B cell (primary cell): Measurements from ENCODE around the gene NIPA2.

Experiments
- EZH2 ChIP-seq: IDR thresholded peaks from 2 replicates; pipeline ENCODE4 v1.6.1; 2012; ENCODE audit warnings: borderline replicate concordance, low read depth, mild to moderate bottlenecking, moderate library complexity, low read length; ENCODE audit not compliant: insufficient read depth, poor library complexity, severe bottlenecking
- TF ChIP-seq, protein P1 (sequence below): fragments of 200-600 bp; IDR thresholded peaks from one replicate; pipeline ENCODE4 v1.8.0; 2022; ENCODE audit warnings: antibody characterized with exemption, mild to moderate bottlenecking

DNA sequence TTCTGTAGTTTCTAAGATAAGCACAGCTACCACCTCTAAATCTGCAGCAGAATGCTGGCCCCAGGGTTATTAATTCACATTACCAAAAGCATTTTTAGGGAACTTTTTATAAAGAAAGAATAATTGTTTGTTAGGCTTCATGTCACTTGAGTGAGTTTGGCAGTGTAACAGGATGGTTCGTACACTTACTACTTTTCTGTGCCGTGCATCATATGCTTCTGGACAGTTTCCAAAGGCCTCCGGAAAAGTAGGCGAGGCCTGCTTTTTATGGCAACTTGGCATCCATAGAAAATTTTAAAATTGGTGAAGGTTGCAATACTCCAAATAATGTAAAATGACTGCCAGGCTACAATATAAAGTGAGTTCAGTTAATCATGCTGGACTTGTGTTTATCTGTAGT, 30.0 kb downstream of the NIPA2 start:
- no peak for TF ChIP-seq EZH2
- TF ChIP-seq, protein P1, sequence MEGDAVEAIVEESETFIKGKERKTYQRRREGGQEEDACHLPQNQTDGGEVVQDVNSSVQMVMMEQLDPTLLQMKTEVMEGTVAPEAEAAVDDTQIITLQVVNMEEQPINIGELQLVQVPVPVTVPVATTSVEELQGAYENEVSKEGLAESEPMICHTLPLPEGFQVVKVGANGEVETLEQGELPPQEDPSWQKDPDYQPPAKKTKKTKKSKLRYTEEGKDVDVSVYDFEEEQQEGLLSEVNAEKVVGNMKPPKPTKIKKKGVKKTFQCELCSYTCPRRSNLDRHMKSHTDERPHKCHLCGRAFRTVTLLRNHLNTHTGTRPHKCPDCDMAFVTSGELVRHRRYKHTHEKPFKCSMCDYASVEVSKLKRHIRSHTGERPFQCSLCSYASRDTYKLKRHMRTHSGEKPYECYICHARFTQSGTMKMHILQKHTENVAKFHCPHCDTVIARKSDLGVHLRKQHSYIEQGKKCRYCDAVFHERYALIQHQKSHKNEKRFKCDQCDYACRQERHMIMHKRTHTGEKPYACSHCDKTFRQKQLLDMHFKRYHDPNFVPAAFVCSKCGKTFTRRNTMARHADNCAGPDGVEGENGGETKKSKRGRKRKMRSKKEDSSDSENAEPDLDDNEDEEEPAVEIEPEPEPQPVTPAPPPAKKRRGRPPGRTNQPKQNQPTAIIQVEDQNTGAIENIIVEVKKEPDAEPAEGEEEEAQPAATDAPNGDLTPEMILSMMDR, result no peak
